ENCODE data around the gene STOM.
A peak's percentile ranks its signal among the peaks of the same experiment; 100 is the strongest.

Gene STOM

GRCh38 chr9:121344184-121344583, 25.9 kb downstream of the STOM start:
- no peak for DNase-seq

DNA sequence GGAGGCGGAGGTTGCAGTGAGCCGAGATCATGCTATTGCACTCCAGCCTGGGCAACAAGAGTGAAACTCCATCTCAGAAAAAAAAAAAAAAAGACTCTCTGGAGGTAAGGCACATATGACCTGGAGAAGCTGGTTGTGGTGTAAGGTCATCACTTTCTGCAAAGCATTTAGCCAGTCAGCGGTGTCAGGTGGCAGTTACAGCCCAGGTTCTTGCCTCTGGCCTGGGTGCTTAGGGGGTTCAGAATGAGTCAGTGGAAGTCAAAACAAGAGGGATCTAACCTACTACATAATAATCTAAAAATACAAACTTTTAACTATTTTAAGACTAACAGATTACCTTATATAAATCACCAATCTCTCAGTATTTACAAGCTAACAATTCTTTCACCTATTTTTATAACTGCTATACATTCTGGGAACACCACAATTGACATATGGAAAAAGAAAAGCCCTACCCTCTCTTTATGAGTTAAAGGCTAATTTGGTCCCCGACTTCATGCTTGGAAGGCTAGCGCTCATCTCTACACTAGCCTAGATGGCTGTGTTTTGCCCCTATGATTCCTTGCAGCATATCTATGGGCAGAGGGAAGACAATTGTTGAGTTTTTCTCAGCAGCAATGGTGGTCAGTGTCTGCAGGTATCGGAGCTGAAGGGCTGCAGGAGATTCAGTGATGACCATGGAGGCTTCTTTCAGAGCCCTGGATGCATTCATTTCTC, 29.2 kb downstream of the STOM start:
- no peak for DNase-seq

GRCh38 chr9:121339437-121339836, 30.6 kb downstream of the STOM start:
- DNase-seq, result no peak

DNA sequence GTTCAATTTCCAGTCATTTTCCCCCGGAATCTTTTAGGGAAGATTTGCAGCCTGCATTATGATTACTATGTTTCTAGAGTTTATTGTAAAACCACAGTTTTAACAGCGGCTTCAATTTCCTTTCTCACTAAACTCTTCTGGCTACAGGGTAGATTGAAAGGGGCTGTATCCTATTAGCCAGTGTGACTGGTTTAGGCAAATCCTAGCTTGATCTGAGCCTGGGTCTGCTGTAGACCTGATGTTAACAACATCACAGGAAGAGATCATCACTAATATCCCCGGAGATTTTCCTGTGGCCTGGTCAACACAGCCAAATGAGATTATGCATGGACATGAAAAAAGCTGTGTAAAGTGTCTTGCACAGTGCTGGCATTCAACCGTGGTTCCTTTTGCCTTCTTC, 33.4 kb downstream of the STOM start:
- no peak for DNase-seq

DNA sequence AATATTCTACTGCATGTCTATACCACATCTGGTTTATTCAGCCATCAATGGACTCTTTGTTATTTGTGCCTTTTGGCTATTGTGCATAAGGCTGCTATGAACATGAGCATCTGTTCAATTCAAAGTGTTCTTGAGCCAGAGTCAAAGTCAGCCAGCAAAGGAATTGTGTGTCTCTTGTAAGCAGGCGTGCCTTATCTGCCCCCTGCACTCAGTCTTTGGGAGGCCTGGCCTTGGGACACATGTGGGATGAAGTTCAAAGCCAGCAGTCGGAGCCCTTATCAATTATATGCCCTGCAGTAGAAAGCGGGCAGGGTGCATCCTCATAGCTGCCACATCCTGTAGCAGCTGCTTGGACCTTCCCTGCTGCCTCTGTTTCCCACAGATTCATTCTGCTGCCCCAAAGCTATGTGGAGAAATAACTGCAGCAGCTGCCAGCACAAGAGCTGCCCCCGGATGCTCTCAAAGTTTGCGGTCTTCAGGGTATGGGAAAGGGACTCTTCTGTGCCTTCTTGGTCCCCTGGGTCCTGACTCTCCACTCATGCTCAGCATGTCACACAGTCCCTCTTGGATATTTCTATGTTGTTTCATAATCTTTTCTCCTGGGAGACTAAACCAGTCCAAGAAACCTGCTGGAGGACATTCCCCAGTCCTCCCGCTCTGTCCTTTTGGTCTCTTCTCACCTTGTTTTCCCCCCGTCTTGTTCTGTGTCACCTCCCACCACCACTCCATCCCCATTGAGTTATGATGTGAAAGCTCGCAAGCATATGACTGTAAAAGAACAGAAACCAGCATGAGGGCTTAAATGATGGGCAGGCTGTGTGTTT, 35.9 kb downstream of the STOM start:
- no peak for DNase-seq

- DNase-seq, result no peak
Observed at GRCh38 chr9:121331992-121332685, 37.9 kb downstream of the STOM start.

DNA sequence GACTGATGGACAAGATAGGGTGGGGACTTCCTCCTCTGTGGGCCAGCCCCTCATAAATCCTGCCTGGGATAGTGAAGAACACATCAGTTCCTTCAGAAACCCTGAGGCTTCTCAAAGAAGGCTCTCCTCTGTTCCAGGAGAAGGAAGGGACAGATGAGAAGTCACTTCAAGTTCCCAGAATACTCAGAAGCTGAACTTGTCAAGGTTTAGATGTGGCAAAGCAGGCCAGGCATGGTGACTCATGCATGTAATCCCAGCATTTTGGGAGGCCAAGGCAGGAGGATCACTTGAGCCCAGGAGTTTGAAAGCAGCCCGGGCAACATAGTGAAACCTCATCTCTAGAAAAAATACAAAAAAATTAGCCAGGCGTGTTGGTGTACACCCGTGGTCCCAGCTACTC, 38.5 kb downstream of the STOM start:
- no peak for DNase-seq

GRCh38 chr9:121328876-121329681, 41.0 kb downstream of the STOM start:
- no peak for DNase-seq

DNA sequence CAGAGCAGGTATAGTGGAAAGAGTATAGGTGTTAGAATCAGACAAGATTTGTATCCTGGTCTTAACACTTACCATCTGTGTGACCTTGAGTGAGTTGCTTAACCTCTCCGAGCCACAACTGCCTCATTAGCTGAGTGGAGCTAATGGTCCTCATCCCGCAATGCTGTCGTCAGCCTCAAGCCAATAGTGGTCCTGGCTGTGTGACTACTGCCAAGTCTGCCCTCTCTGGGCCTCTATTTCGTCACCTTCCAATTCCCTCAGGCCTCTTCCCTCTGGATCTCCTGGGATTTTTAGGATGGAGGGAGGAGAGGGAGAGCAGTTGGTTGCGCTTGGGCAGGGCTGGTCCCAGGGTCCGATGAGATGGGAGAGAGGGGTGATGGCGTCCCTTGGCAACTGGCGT, 41.6 kb downstream of the STOM start:
- no peak for DNase-seq

- DNase-seq, result no peak
Observed at GRCh38 chr9:121326901-121327613, 43.0 kb downstream of the STOM start.

GRCh38 chr9:121326130-121326838, 43.8 kb downstream of the STOM start:
- DNase-seq, result peak; percentile 92

- DNase-seq, result no peak
Observed at GRCh38 chr9:121325387-121325786, 44.7 kb downstream of the STOM start.

GRCh38 chr9:121324755-121325154, 45.3 kb downstream of the STOM start:
- DNase-seq, result peak; percentile 40

- DNase-seq, result peak; percentile 33
Observed at GRCh38 chr9:121324316-121324715, 45.7 kb downstream of the STOM start.

- no peak for DNase-seq
Observed at GRCh38 chr9:121323449-121324151, 46.5 kb downstream of the STOM start.

DNA sequence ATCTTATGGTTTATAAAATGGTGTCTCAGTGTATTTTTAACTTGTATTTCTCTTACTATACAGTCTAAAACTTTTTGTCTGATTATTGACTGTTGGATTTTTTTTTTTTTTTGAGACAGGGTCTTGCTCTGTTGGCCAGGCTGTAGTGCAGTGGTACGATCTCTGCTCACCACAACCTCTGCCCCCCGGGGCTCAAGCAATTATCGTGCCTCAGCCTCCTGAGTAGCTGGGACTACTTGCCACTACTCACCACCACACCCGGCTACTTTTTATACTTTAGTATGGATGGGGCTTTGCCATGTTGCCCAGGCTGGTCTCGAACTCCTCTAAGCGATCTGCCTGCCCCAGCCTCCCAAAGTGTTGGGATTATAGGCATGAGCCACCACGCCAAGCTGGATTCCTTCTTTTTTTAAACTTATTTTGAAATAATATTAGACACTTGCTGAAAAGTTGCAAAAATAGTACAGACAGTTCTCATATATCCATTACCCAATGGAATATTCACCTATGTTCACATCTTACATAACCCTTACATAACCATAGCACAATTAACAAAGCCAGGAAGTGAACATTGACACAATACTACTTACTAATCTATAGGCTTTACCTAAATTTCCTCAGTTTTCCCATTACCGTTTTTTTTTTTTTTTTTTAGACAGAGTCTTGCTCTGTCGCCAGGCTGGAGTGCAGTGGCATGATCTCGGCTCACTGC, 47.2 kb downstream of the STOM start:
- no peak for DNase-seq

GRCh38 chr9:121322037-121322736, 47.9 kb downstream of the STOM start:
- no peak for DNase-seq

DNA sequence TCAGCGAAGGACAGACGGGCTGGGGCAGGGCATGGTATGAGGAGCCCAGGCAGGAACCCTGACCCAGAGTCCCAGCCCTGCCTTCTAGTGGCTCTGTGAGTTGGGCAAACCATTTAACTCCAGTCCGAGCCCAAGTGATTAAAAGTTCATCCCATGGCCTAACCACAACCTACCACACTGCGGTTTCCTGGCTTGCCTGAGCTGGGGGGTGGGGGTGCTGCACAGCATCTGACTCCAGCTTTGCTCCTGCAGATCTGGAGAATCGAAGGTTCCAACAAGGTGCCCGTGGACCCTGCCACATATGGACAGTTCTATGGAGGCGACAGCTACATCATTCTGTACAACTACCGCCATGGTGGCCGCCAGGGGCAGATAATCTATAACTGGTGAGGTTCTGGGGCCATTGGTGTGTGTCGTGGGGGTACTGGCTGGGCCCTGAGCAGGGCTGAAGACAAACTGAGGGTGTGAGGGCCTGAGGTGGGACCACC, 49.0 kb downstream of the STOM start:
- peak; percentile 42 for DNase-seq

- DNase-seq, result peak; percentile 22
Observed at GRCh38 chr9:121319383-121319780, 50.7 kb downstream of the STOM start.
